Gastroesophageal sphincter (tissue), 3 donors: Measurements from ENCODE around the gene JUN.

Source experiments
- POLR2A ChIP-seq, 2 donors: fragments of 450-650 bp; IDR thresholded peaks; one replicate each; pipeline ENCODE4 v1.6.1; 2017; ENCODE audit warnings: antibody characterized with exemption in 2 of 2, mild to moderate bottlenecking in 2 of 2, moderate library complexity in 1 of 2
- TF ChIP-seq, protein P1 (sequence below), 4 experiments: fragments of 200-600 bp in 2 of 4; fragments of 450-650 bp in 2 of 4; sonication (generic) in 1 of 4; IDR thresholded peaks; one replicate each; pipeline ENCODE4 v1.5.1; 2017 to 2019; ENCODE audit warnings: antibody characterized with exemption in 4 of 4, mild to moderate bottlenecking in 2 of 4, moderate library complexity in 2 of 4

DNA sequence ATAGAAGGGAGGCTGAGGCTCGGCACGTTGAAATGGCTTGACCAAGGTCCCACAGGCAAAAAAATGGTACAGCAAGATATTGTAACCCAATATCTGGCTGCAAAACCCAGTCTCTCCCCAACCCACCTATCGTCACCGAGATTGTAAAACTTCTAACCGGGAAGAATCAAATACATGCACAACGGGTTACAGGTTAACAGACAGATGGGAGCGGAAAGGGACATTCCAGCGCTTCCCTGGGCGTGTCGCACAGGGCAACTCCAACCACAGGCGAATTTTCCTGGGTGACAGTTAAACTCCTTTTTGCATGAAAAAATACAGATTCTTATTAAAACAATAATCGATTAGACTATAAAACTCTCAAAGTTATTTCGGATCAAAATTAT lies 31.8 kb upstream of the JUN start:
- TF ChIP-seq, protein P1, sequence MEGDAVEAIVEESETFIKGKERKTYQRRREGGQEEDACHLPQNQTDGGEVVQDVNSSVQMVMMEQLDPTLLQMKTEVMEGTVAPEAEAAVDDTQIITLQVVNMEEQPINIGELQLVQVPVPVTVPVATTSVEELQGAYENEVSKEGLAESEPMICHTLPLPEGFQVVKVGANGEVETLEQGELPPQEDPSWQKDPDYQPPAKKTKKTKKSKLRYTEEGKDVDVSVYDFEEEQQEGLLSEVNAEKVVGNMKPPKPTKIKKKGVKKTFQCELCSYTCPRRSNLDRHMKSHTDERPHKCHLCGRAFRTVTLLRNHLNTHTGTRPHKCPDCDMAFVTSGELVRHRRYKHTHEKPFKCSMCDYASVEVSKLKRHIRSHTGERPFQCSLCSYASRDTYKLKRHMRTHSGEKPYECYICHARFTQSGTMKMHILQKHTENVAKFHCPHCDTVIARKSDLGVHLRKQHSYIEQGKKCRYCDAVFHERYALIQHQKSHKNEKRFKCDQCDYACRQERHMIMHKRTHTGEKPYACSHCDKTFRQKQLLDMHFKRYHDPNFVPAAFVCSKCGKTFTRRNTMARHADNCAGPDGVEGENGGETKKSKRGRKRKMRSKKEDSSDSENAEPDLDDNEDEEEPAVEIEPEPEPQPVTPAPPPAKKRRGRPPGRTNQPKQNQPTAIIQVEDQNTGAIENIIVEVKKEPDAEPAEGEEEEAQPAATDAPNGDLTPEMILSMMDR (IDR thresholded peaks at IDR 0.05): no peak
- no peak for TF ChIP-seq POLR2A (IDR thresholded peaks at IDR 0.05)
